Retinal pigment epithelial cell (primary cell): ENCODE measurements around the gene DOCK7.

Experiments
- DNase-seq: peaks from one replicate; pipeline ENCODE4 v3.0.0-alpha.2; 2010; ENCODE audit warnings: low read depth
- H3K4me3 ChIP-seq: 2 replicates; pipeline ENCODE4 v1.5.1; 2011; ENCODE audit warnings: mild to moderate bottlenecking, low read length, control low read depth, moderate library complexity
- TF ChIP-seq, protein P1 (sequence below): conservative IDR thresholded peaks from 2 replicates; pipeline ENCODE4 v1.5.1; 2011; ENCODE audit warnings: low read depth, low read length, control low read depth, inconsistent platforms

DOCK7 gene

GRCh38 chr1:62437273-62437940 is 250.8 kb downstream of the DOCK7 start:
- DNase-seq, result no peak
- H3K4me3 ChIP-seq, result peak overlapping the region; percentile 87
- TF ChIP-seq, protein P1, sequence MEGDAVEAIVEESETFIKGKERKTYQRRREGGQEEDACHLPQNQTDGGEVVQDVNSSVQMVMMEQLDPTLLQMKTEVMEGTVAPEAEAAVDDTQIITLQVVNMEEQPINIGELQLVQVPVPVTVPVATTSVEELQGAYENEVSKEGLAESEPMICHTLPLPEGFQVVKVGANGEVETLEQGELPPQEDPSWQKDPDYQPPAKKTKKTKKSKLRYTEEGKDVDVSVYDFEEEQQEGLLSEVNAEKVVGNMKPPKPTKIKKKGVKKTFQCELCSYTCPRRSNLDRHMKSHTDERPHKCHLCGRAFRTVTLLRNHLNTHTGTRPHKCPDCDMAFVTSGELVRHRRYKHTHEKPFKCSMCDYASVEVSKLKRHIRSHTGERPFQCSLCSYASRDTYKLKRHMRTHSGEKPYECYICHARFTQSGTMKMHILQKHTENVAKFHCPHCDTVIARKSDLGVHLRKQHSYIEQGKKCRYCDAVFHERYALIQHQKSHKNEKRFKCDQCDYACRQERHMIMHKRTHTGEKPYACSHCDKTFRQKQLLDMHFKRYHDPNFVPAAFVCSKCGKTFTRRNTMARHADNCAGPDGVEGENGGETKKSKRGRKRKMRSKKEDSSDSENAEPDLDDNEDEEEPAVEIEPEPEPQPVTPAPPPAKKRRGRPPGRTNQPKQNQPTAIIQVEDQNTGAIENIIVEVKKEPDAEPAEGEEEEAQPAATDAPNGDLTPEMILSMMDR, result no peak

GRCh38 chr1:62436466-62437272 is 251.5 kb downstream of the DOCK7 start, which contains the start of gene USP1:
TSS of gene USP1 (plus strand) at chr1:62437049. CDS start at chr1:62439868, 2,819 bp downstream.
- H3K4me3 ChIP-seq, result peak within 1 kb of the TSS; percentile 87
- TF ChIP-seq, protein P1, result no peak
- peak; percentile 99 for DNase-seq

- peak overlapping the region; percentile 87 for H3K4me3 ChIP-seq
- TF ChIP-seq, protein P1, result no peak
- no peak for DNase-seq
Measured at GRCh38 chr1:62436039-62436465, 252.1 kb downstream of the DOCK7 start.

DNA sequence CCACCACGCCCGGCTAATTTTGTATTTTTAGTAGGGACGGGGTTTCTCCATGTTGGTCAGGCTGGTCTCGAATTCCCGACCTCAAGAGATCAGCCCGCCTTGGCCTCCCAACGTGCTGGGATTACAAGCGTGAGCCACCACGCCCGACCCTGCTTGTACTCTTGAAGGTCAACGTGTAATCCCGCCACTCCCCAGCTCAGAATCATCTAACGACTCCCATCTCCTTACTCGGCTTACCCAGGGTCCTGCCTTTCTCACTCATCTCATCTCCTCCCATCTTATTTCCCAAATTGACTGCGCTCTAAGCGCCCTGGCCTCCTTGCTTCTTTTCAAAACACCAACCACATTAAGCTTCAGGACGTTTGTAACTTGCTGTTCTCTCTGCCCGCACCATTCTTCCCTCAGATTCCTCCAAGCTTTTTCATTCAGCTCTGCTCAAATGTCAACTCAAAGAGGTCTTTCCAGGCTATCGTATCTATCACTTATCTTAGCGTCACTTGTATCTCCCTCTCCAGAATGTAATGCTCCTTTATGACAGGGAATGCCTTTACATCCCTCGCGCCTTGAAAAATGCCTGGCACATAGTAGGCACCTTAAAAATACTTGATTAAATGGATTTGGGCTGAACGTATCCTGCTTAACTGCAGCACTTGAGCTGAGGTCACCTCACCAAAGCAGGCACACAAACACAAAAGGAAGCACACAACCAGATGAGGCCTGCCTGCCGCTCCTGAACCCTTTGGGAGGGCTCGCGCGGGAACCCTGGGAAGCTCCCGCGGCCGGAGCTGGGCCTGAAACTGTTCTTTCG is 252.8 kb downstream of the DOCK7 start:
- peak overlapping the region; percentile 87 for H3K4me3 ChIP-seq
- TF ChIP-seq, protein P1, result no peak
- peak; percentile 16 for DNase-seq

DNA sequence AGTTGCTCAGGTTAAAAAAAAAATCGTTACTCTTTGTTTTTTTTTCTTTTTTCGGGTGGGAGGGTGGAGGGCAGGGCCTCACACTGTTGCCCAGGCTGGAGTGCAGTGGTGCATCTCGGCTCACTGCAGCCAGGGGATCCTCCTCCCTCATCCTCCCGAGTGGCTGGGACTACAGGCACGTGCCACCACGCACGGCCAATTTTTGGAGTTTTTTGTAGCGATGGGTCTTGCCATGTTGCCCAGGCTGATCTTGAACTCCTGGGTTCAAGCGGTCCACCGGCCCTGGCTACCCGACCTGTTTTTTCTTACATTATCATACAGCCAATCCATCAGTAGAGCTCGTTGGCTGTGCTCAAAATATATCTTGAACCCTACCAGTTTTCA is 253.6 kb downstream of the DOCK7 start:
- TF ChIP-seq, protein P1, result no peak
- no peak overlapping the region for H3K4me3 ChIP-seq
- DNase-seq, result no peak

DNA sequence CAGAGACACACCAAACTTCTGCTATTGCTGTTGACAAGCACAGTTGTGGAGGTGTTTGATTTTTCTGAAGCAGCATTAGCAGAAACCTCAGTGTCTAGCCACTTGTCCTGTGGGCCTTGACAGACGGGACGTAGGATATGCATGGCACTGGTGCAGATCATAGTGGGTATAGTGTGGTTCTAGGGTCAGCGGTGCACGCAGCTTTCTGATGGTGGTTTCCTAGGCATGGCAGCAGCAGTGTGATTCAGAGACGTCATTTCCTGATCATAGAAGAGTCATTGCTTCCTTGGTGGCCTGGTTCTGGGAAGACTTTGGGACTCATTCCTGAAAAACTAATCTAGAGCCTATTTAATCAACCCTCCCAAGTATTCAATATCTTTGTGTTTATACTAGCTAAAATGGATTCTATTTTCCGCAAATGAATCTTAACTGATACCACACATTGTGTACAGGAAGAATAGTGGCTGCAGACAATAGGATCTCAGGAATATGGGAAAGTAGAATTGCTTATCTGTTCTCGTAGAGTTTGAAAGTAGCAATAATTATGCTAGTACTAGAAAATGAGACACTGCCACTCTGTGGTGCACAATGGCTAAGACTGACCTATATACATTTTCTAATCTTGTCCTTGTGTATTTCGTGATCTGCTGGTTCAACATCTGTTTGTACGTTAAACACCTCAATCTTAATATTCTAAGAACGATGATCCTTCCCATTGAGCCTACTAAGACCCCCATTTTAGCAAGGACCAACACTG is 254.1 kb downstream of the DOCK7 start:
- TF ChIP-seq, protein P1, result no peak
- DNase-seq, result no peak
- H3K4me3 ChIP-seq, result no peak overlapping the region
